ENCODE results near the gene ITFG2. TPM values are rescaled to one million over a fixed set of nuclear protein-coding genes. Genes with fewer than 3 reads are reported as not detected.

Gene ITFG2
- total and polyA plus RNA-seq, 8 donors, result 29.0 to 77.9 (median 68.5) TPM

DNA sequence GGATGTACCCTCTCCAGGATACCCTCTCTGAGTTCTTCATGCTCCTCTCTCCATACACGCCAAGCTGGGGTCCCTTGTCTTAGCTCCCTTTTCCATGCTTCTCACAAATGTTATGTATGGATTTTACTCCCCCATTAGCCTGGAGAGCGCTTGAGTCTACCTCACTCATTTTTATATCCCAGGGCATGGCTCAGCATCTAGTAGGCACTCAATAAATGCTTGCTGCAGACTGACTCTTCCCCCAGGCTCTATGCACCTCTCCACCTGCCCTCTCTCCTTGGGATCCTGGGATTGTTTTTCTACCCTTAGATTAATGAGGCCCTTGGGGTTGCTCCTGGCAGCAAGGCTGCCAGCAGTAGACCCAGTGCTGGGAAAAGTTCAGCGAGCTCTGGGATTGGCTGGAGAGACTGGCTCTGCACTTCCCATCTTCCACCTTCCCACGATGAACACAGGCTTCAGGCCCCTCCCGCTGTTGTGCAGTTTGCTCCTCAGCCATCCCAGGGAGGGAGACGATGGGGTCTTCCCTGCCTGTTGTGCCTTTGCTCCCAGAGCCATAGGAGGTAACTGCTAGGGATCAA is 20.2 kb downstream of the ITFG2 start:
- intact Hi-C loops (cut with DNase I), result no loop called here
- DNase-seq, result no peak
- Histone ChIP-seq H3K9me3 (no peaks in the 10 kb centered on the region), H3K4me3 (no peak overlapping the region), H3K27ac (no peak overlapping the region), H3K4me1 (no peaks in the 10 kb centered on the region), H3K27me3 (peaks cover 0 to 6% of the 10 kb centered on the region in 2 donors), H3K36me3 (peaks cover 0 to 40% of the 10 kb centered on the region in 2 donors)
- no peak for TF ChIP-seq CTCF (IDR thresholded peaks at IDR 0.05)
- no peak for ATAC-seq

DNA sequence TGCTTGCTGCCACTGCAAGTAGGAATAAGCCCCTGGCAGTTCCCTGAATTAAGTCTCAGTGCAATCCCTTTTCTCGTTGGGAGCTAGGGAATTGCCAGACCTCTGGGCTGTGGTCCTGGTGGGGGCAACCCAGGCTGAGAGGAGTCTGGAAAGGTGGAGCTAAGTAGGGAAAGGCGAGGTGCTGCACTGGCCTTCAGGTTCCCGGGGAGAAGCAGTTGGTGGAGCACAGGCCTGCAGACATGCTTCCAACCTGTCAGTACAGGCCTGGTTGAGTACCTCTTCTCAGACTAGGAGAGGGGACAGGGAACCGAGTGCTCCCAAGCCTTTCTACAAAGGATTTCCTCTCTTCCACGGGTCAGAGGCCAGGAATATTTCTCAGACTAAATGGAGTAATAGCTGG is 20.9 kb downstream of the ITFG2 start:
- Histone ChIP-seq H3K4me1 (no peaks in the 10 kb centered on the region), H3K27ac (no peak overlapping the region), H3K4me3 (no peak overlapping the region), H3K36me3 (peaks cover 0 to 36% of the 10 kb centered on the region in 2 donors), H3K9me3 (no peaks in the 10 kb centered on the region), H3K27me3 (peaks cover 0 to 6% of the 10 kb centered on the region in 2 donors)
- intact Hi-C loops (cut with DNase I), result no loop called here
- DNase-seq (no peak), ATAC-seq (no peak)
- TF ChIP-seq CTCF (IDR thresholded peaks at IDR 0.05), result no peak

DNA sequence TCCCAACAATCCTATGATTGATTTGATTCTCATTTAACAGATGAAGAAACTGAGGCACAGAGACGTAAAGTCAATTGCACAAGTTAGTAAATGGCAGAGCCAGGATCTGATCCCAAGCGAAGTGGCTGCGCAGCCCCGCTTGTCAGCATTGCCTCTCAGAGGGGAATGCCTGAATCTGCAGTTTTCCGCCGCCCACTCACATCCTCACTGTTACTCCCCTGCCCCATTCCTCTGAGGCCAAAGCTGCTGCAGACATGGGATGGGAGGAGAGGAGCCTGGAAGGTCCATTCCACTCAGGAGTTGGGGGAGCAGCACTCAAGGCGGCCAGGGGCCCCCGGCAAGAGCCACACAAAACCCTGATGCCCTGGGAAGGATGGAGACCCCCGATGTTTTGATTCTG is 21.3 kb downstream of the ITFG2 start:
- Histone ChIP-seq H3K4me3 (no peak overlapping the region), H3K27ac (no peak overlapping the region), H3K27me3 (peaks cover 0 to 6% of the 10 kb centered on the region in 2 donors), H3K36me3 (peaks cover 0 to 33% of the 10 kb centered on the region in 2 donors), H3K9me3 (no peaks in the 10 kb centered on the region), H3K4me1 (no peaks in the 10 kb centered on the region)
- intact Hi-C loops (cut with DNase I), result no loop called here
- no peak for TF ChIP-seq CTCF (IDR thresholded peaks at IDR 0.05)
- DNase-seq, result no peak
- peak; percentile 15 for ATAC-seq

DNA sequence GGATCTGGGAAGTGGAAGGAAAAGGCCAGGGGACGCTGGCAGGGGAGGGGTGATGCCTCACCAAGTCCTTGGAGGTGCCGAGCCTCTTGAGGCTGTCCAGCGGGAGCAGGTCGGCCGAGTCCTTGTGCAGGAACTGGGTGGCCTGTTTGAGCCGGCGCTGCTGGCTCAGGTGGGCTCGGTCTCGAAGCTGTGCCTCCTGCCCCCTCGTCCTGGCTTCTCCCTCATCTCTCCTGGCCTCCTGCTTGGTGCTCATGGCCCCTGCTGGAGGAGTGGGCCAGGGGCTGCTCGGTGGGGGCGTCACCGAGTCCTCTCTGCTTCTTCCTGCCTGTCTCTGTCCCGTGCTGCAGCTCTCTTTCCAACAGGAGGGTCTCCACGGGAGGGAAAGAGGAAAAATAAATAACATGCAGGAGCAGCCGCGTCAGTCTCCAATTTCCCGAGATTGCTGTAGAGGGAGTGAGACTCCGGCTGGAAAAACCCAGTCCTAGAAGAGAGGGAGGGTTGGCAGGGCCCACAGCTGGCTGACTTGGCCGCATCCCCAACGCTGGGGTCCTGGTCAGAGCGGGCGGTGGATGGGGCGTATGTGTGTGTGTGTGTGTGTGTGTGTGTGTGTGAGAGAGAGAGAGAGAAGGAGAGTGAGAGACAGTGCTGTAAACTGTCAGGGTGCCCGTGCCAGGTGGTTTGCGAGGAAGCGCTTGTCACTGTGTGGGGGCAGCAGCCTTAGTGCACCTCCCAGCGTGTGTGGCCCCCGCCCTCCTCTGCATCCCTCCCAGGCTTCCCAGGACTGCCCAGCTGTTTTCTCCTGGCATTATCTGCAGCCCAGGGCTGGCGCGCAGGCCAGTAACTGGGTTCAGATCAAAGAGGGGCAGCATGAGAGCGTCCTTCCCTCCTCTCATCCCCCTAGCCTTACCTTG is 22.4 kb downstream of the ITFG2 start, which contains the start of gene NRIP2:
Gene NRIP2, minus strand, starts transcription at position 455 of the 911 bp plus-strand sequence. Its CDS starts 52 bp downstream, at position 403.
- TF ChIP-seq CTCF (IDR thresholded peaks at IDR 0.05), result no peak
- ATAC-seq (peak; percentile 64), DNase-seq (peak in 2 of 4 donors; percentile 77 to 91)
- Histone ChIP-seq H3K36me3 (peaks cover 0 to 23% of the 10 kb centered on the region in 2 donors), H3K27ac (no peak within 1 kb of the TSS), H3K9me3 (no peaks in the 10 kb centered on the region), H3K4me1 (no peaks in the 10 kb centered on the region), H3K4me3 (no peak within 1 kb of the TSS), H3K27me3 (peaks cover 0 to 6% of the 10 kb centered on the region in 2 donors)
- intact Hi-C loops (cut with DNase I), result no loop called here

Measured in left lung (tissue), 10 donors.